ENCODE data around the gene CD302.
"Not testable (repeated sequence)": the region's sequence is repeated elsewhere in the genome, so short reads cannot be mapped to it uniquely, and the experiment has no call there.

CD302 gene

DNA sequence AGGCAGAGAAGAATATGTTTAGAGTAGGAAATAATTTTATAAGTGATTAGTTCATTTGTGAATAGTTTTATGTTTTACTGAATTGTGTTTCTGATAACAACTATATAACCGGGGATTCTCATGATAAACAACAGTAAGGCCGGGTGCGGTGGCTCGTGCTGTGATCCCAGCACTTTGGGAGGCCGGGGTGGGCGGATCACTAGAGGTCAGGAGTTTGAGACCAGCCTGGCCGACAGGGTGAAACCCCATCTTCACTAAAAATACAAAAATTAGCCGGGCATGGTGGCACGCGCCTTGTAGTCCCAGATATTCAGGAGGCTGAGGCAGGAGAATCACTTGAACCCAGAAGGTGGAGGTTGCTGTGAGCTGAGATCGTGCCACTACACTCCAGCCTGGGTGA is 52.8 kb downstream of the CD302 start:
- DNase-seq, result not testable (repeated sequence)

DNA sequence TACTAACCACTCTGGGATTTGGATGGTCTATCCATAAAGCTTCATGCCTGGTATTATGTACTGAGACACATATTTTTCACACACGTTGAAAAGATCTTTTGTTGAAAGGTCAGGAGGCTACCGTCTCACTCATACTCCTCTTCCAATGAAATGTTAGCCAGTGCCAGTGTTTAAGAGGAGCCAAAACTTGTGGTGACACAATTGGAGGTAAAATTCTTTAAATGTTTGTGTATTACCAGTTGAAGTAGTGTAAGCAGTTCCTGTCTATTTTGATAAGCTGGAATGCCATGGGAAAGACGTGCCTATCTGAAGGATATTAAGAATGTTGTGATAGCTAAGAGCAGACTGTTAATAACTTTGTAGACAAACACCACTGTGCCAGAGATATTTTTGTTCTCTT is 53.6 kb downstream of the CD302 start:
- no peak for DNase-seq

- DNase-seq, result no peak
Measured at GRCh38 chr2:159742846-159743245, 55.2 kb downstream of the CD302 start.

GRCh38 chr2:159738509-159739390 is 59.3 kb downstream of the CD302 start:
- no peak for DNase-seq

- DNase-seq, result no peak
Measured at GRCh38 chr2:159737917-159738296, 60.1 kb downstream of the CD302 start.

GRCh38 chr2:159737292-159737916 is 60.6 kb downstream of the CD302 start:
- no peak for DNase-seq

DNA sequence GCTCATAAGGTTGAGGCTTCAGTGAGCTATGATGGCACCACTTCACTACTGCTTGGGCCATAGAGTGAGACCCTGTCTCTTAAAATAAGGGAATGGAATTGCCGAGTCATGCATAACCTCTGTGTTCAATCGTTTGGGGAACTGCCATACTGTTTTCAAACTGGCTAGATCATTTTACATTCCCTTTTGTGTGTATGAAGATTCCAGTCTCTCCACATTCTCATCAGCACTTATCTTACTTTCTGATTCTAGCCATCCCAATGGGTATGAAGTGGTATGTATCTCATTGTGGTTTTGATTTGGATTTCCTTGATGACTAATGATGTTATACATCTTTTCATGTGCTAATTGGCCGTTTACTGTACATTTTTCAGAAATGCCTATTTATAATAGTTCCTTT is 62.0 kb downstream of the CD302 start:
- DNase-seq, result no peak

DNA sequence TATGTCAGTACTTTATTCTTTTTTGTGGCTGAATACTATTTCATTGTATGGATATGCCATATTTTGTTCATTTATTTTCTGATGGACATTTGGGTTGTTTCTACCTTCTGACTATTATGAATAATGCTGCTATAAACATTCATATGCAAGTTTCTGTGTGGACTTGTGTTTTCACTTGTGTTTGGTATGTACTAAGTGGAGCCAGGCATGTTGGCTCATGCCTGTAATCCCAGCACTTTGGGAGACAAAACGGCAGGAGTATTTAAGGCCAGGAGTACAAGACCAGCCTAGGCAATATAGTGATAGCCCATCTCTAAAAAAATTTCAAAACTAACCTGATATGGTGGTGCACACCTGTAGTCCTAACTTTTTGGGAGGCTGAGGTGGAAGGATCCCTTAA is 62.4 kb downstream of the CD302 start:
- DNase-seq, result no peak

- DNase-seq, result no peak
Measured at GRCh38 chr2:159728629-159729028, 69.4 kb downstream of the CD302 start.

- no peak for DNase-seq
Measured at GRCh38 chr2:159725713-159726112, 72.3 kb downstream of the CD302 start.

GRCh38 chr2:159724795-159725572 is 73.0 kb downstream of the CD302 start:
- not testable (repeated sequence) for DNase-seq

DNA sequence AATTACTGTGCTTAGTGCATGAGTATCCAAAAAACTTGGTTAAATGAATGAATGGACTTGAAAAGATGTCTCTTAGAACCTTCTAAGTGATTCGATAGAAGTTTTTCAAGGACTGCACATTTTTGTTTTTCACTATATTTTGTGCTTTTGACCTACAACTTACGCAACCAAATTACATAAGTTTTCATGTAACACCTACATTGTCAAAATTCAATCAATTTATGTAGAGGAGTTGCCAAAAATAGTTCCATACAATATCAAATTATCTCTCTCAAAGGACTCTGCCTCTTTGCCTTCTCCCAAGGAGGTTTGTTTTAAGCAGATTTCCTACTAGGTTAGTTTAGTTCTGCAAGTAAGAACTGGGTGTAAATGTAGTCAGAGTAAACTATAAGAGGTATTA is 75.4 kb downstream of the CD302 start:
- DNase-seq, result no peak

GRCh38 chr2:159720676-159721075 is 77.3 kb downstream of the CD302 start:
- no peak for DNase-seq

Data from stimulated activated CD4-positive, alpha-beta T cell treated with anti-CD3 and anti-CD28 coated beads, Interleukin-2, amount 100 ng/mL, for 24 hours (primary cell).